ENCODE results near the gene TMCC1.

DNA sequence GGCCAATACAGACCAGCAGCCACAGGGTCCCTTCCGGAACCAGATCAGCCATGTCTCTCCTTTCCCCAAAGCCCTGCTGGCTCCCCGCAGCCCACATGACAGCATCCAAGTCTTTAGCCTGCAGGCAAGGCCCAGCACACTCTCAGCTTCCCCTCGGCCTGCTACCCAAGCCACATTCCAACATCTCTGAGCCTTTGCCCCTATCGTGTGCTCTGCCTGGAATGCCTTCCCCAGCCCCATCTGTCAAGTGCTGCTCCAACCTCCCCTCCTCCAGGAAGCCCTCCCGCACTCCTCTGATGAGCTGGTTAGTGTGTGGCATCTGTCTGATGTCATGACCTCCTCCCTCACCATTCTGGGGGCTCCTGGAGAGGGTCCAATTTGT is 295.5 kb downstream of the TMCC1 start:
- TF ChIP-seq CTCF (IDR thresholded peaks at IDR 0.05; ENCODE audit: insufficient read depth, low read length) (no peak), REST (IDR thresholded peaks at IDR 0.05; ENCODE audit: insufficient replicate concordance, low read depth) (no peak), POLR2AphosphoS5 (IDR thresholded peaks at IDR 0.05; ENCODE audit: low read depth) (no peak), SPI1 (IDR thresholded peaks at IDR 0.05; ENCODE audit: borderline replicate concordance, low read depth) (no peak), GABPA (IDR thresholded peaks at IDR 0.05; ENCODE audit: low read depth) (no peak)
